ENCODE measurements around the gene SARS1.

DNA sequence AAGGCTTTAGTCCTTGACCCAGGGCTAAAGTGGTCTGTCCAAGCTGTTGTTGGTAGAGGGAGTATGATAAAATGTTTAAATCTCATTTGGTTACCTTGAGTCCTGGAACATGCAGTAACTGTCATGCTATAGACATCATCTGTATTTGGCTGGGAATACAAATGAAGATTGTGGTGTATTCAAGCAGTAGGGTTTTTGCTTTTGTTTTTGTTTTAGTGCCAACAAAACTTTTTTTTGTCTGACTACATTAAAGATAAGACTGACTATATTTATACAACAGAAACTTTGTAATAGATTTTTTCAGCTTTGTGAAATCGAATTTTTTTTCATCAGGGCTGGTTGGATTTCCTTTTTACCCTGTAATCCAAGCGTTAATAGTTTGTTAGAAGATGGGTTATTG, 7.4 kb upstream of the SARS1 start:
- TF ChIP-seq, protein P1, sequence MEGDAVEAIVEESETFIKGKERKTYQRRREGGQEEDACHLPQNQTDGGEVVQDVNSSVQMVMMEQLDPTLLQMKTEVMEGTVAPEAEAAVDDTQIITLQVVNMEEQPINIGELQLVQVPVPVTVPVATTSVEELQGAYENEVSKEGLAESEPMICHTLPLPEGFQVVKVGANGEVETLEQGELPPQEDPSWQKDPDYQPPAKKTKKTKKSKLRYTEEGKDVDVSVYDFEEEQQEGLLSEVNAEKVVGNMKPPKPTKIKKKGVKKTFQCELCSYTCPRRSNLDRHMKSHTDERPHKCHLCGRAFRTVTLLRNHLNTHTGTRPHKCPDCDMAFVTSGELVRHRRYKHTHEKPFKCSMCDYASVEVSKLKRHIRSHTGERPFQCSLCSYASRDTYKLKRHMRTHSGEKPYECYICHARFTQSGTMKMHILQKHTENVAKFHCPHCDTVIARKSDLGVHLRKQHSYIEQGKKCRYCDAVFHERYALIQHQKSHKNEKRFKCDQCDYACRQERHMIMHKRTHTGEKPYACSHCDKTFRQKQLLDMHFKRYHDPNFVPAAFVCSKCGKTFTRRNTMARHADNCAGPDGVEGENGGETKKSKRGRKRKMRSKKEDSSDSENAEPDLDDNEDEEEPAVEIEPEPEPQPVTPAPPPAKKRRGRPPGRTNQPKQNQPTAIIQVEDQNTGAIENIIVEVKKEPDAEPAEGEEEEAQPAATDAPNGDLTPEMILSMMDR (IDR thresholded peaks at IDR 0.05), result no peak
- TF ChIP-seq EZH2 (IDR thresholded peaks at IDR 0.05) (no peak), EZH2phosphoT487 (IDR thresholded peaks at IDR 0.05) (no peak)

Data from neural progenitor cell (in vitro differentiated cells).